ENCODE results near the gene LIFR. TPM values are rescaled to one million over a fixed set of nuclear protein-coding genes. Genes with fewer than 3 reads are reported as not detected.
A peak's percentile ranks its signal among the peaks of the same experiment; 100 is the strongest.

LIFR gene
- total and polyA plus RNA-seq, 7 donors = 0.23 to 79.6 (median 43.0) TPM

- Histone ChIP-seq H3K4me1 (peaks cover 0 to 33% (median 29%) of the 10 kb centered on the region in 4 donors), H3K9me3 (no peaks in the 10 kb centered on the region), H3K27me3 (no peaks in the 10 kb centered on the region), H3K4me3 (no peak overlapping the region), H3K27ac (peak overlapping the region; percentile 27 to 75 (median 57)), H3K36me3 (no peaks in the 10 kb centered on the region)
- WGBS, 2 donors = 28 to 43% methylated on average over 6 of the region's 6 CpGs
- DNase-seq = peak; percentile 74
- peak in 2 of 4 donors; percentile 67 to 69 for TF ChIP-seq POLR2AphosphoS5 (IDR thresholded peaks at IDR 0.05)
- no peak for TF ChIP-seq POLR2A (IDR thresholded peaks at IDR 0.05)
- TF ChIP-seq, protein P1, sequence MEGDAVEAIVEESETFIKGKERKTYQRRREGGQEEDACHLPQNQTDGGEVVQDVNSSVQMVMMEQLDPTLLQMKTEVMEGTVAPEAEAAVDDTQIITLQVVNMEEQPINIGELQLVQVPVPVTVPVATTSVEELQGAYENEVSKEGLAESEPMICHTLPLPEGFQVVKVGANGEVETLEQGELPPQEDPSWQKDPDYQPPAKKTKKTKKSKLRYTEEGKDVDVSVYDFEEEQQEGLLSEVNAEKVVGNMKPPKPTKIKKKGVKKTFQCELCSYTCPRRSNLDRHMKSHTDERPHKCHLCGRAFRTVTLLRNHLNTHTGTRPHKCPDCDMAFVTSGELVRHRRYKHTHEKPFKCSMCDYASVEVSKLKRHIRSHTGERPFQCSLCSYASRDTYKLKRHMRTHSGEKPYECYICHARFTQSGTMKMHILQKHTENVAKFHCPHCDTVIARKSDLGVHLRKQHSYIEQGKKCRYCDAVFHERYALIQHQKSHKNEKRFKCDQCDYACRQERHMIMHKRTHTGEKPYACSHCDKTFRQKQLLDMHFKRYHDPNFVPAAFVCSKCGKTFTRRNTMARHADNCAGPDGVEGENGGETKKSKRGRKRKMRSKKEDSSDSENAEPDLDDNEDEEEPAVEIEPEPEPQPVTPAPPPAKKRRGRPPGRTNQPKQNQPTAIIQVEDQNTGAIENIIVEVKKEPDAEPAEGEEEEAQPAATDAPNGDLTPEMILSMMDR (IDR thresholded peaks at IDR 0.05) = peak in 1 of 4 experiments; percentile 57
- TF ChIP-seq EP300 (IDR thresholded peaks at IDR 0.05) = no peak
- intact Hi-C loops (cut with DNase I) = loop anchor here (10.0 kb wide), 1 partner anchor 641 kb away; the partner anchor contains the start of gene RICTOR
Observed at GRCh38 chr5:38433160-38433861, 123.1 kb downstream of the LIFR start.

- intact Hi-C loops (cut with DNase I) = loop anchor here (10.0 kb wide), 1 partner anchor 643 kb away; the partner anchor contains the start of gene RICTOR
- 96 to 98% methylated on average over 1 of the region's 1 CpG for WGBS, 2 donors
- Histone ChIP-seq H3K36me3 (no peaks in the 10 kb centered on the region), H3K27me3 (no peaks in the 10 kb centered on the region), H3K4me1 (peaks cover 0 to 33% (median 29%) of the 10 kb centered on the region in 4 donors), H3K4me3 (no peak overlapping the region), H3K27ac (no peak overlapping the region), H3K9me3 (no peaks in the 10 kb centered on the region)
- no peak for DNase-seq
- TF ChIP-seq POLR2AphosphoS5 (IDR thresholded peaks at IDR 0.05) (no peak), EP300 (IDR thresholded peaks at IDR 0.05) (no peak), POLR2A (IDR thresholded peaks at IDR 0.05) (no peak)
- TF ChIP-seq, protein P1 (IDR thresholded peaks at IDR 0.05) = no peak
Observed at GRCh38 chr5:38431242-38431853, 125.1 kb downstream of the LIFR start.

DNA sequence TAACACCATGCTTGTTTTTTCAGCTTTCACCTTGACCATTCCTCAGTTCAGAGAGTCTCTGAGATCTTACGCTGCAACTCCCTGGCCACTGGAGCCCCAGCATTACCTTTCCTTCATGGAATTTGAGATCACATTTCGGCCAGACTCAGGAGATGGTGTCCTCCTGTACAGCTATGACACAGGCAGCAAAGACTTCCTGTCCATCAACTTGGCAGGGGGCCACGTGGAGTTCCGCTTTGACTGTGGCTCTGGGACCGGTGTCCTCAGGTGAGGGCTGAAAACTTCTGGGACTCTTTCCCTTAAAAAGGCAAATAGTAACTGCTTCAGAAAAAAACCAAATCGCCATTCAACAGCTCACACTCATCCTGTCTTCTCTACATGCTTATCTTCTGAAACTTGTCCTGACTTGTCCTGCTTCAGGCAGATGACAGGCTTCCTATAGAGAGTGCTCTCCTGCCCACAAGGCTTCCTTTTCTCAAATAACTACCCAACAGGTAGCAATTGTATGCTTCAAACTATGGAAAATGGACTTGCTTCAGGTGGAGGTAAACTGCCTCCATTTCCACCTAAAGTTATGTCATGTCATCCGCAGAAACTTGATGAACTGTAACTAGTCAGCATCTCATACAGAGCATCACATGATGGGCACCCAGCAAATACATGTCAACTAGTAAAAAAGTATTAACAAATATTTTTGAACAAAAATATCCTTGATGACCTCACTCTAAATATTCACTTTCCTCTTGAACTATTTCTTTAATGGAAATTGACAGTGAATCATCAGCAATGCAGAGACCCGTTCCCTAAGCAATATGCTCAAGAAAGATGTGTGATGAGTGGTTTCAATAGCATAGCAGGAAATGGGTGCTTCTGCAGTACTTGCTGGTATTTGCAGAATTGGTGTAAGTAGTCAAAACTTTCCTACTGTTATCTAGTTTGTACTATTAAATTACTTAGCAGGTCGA is 129.2 kb downstream of the LIFR start:
- no peak overlapping the region for H3K27ac ChIP-seq
- no peak overlapping the region for H3K4me3 ChIP-seq
- H3K4me1 ChIP-seq = no peaks in the 10 kb centered on the region
- H3K27me3 ChIP-seq = no peaks in the 10 kb centered on the region
- H3K9me3 ChIP-seq = no peaks in the 10 kb centered on the region
- DNase-seq = no peak
- intact Hi-C loops (cut with DNase I) = no loop called here
- H3K36me3 ChIP-seq = no peaks in the 10 kb centered on the region
- TF ChIP-seq POLR2A (IDR thresholded peaks at IDR 0.05) = no peak
- no peak for TF ChIP-seq POLR2AphosphoS5 (IDR thresholded peaks at IDR 0.05)
- TF ChIP-seq, protein P1 (IDR thresholded peaks at IDR 0.05) = no peak
- TF ChIP-seq EP300 (IDR thresholded peaks at IDR 0.05) = no peak
- 73 to 82% methylated on average over 9 of the region's 9 CpGs for WGBS, 2 donors

DNA sequence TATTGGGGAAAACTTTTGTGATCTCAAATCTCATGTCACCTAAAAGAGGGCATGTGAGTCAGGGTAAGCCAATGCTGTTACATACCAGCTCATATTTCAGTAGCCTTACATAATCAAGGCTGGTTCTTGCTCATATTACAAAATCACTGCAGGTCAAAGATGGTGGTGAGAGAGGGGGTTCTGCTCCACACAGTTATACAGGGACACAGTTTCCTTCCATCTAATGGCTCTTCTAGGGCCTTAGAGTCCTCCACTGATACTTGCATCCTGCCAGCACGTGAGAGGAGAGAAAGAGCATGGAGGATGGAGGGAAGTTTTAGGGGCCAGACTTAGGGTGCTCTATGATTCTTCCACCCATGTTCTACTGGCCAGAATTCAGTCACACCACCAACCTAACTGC is 130.0 kb downstream of the LIFR start:
- no peaks in the 10 kb centered on the region for H3K27me3 ChIP-seq
- H3K4me1 ChIP-seq = no peaks in the 10 kb centered on the region
- no peak for DNase-seq
- H3K9me3 ChIP-seq = no peaks in the 10 kb centered on the region
- intact Hi-C loops (cut with DNase I) = no loop called here
- WGBS, 2 donors = 50 to 59% methylated on average over 1 of the region's 1 CpG
- no peak overlapping the region for H3K4me3 ChIP-seq
- no peak for TF ChIP-seq POLR2AphosphoS5 (IDR thresholded peaks at IDR 0.05)
- no peak for TF ChIP-seq POLR2A (IDR thresholded peaks at IDR 0.05)
- TF ChIP-seq EP300 (IDR thresholded peaks at IDR 0.05) = no peak
- H3K36me3 ChIP-seq = no peaks in the 10 kb centered on the region
- no peak overlapping the region for H3K27ac ChIP-seq

Small RNA genes within 50 kb of the gene (small RNA-seq; reads per million reads assigned to genes)
- gene AC091839.1 (0 reads per million in 3 donors), gene MIR3650 (0 reads per million in 3 donors)

Measured in sigmoid colon (tissue), 7 donors.